HepG2 (cell line): ENCODE data around the gene PDZD2. TPM values are rescaled to one million over a fixed set of nuclear protein-coding genes. Genes with fewer than 3 reads are reported as not detected.

Experiments used
- ATAC-seq: fragments of 200-7000 bp; cut with Tn5 transposase; 3 replicates; pipeline ENCODE4 v1.9.1; 2020; ENCODE audit warnings: mild to moderate bottlenecking, moderate library complexity
- BruUV-seq: library from RNA; stranded (reverse); fragments of 400-500 nt; replicated peaks from 2 replicates; lab custom pipeline; 2021; lab: Mats Ljungman, UMichigan
- CTCF ChIA-PET: fragments of 300-600 bp; formaldehyde crosslinking; extraction: SDS; loops from one replicate; lab custom pipeline; 2021; ENCODE audit warnings: low total read pairs, inconsistent platforms, low intra/inter-chr PET ratio; lab: Yijun Ruan, JAX
- POLR2A ChIA-PET: fragments of 350-600 bp; sonication (Branson Sonifier 250); formaldehyde crosslinking; loops from one replicate; lab custom pipeline; 2020; ENCODE audit warnings: antibody characterized with exemption, inconsistent platforms; lab: Yijun Ruan, JAX
- DNase-seq: peaks from one replicate; pipeline ENCODE4 v3.0.0-alpha.2; 2015; ENCODE audit warnings: low spot score
- FAIRE-seq: peaks from 3 replicates; lab custom pipeline; 2011; peaks lifted over from hg19 to GRCh38; lab: Jason Lieb, UNC
- H2AFZ ChIP-seq: one replicate; pipeline ENCODE4 v1.6.1; 2011; ENCODE audit warnings: low read length, inconsistent platforms
- H3K27ac ChIP-seq: fragments of 300-600 bp; 3 replicates; pipeline ENCODE4 v1.8.0; 2011; ENCODE audit warnings: mixed run types, mild to moderate bottlenecking, mixed read lengths, low read length, inconsistent platforms; ENCODE audit not compliant: insufficient read depth; ENCODE audit errors: extremely low read length
- H3K27me3 ChIP-seq, 2 experiments: fragments of 200-600 bp in 1 of 2; 2 replicates in 1 of 2; 3 replicates in 1 of 2; pipeline versions ENCODE4 v1.6.0 to v1.8.0; 2011; ENCODE audit warnings: low read length in 2 of 2, mild to moderate bottlenecking in 2 of 2, moderate library complexity in 2 of 2, inconsistent platforms in 1 of 2; ENCODE audit not compliant: insufficient read depth in 2 of 2, control insufficient read depth in 1 of 2
- H3K36me3 ChIP-seq, 2 experiments: fragments of 200-600 bp in 1 of 2; replicated peaks in 1 of 2; 2 replicates in 1 of 2; 3 replicates in 1 of 2; pipeline versions ENCODE4 v1.5.1 to v1.8.0; 2011; ENCODE audit warnings: low read length in 2 of 2, inconsistent platforms in 1 of 2; ENCODE audit not compliant: insufficient read depth in 2 of 2, control insufficient read depth in 1 of 2
- H3K4me1 ChIP-seq: 2 replicates; pipeline ENCODE4 v1.5.1; 2012; ENCODE audit warnings: low read length, inconsistent platforms; ENCODE audit not compliant: insufficient read depth
- H3K4me2 ChIP-seq: 2 replicates; pipeline ENCODE4 v1.6.0; 2011; ENCODE audit warnings: low read depth, low read length, inconsistent platforms
- H3K4me3 ChIP-seq, 3 experiments: fragments of 200-600 bp in 1 of 3; sonication (generic), shearing (Covaris generic) in 1 of 3; replicated peaks in 1 of 3; 2 replicates each; pipeline ENCODE4 v1.5.1; 2011 to 2016; ENCODE audit warnings: low read length in 3 of 3, inconsistent platforms in 2 of 3, low read depth in 2 of 3, mild to moderate bottlenecking in 2 of 3, control low read depth in 1 of 3, mixed read lengths in 1 of 3; ENCODE audit not compliant: insufficient read depth in 1 of 3
- H3K79me2 ChIP-seq: one replicate; pipeline ENCODE4 v1.6.1; 2011; ENCODE audit warnings: low read length, inconsistent platforms; ENCODE audit not compliant: insufficient read depth
- H3K9ac ChIP-seq: 2 replicates; pipeline ENCODE4 v1.6.0; 2011; ENCODE audit warnings: mild to moderate bottlenecking, low read depth, low read length, inconsistent platforms; ENCODE audit not compliant: insufficient read depth
- H3K9me3 ChIP-seq: 2 replicates; pipeline ENCODE4 v1.5.1; 2012; ENCODE audit warnings: mild to moderate bottlenecking, low read length
- H4K20me1 ChIP-seq: 2 replicates; pipeline ENCODE4 v1.6.0; 2011; ENCODE audit warnings: inconsistent platforms, mild to moderate bottlenecking, low read length, moderate library complexity; ENCODE audit not compliant: insufficient read depth
- CEBPB ChIP-seq: IDR thresholded peaks from 2 replicates; pipeline ENCODE4 v1.6.1; 2011; ENCODE audit warnings: low read depth, low read length, improper control_type of control experiment, borderline replicate concordance
- IKZF4 ChIP-seq: sonication (generic); formaldehyde crosslinking; IDR thresholded peaks from 2 replicates; pipeline ENCODE4 v1.5.1; 2020; ENCODE audit warnings: borderline replicate concordance, mild to moderate bottlenecking, low read depth, missing genetic modification reagents; ENCODE audit errors: not compliant biosample characterization
- RBM22 ChIP-seq: fragments of 200-400 bp; formaldehyde crosslinking; optimal IDR thresholded peaks from 2 replicates; pipeline ENCODE3; 2017; ENCODE audit warnings: mild to moderate bottlenecking, low read length, moderate library complexity
- SKI ChIP-seq: fragments of 450-650 bp; IDR thresholded peaks from one replicate; pipeline ENCODE4 v1.6.1; 2018; ENCODE audit warnings: mild to moderate bottlenecking; ENCODE audit not compliant: partially characterized antibody
- ZKSCAN1 ChIP-seq: fragments of 150-350 bp; IDR thresholded peaks from 2 replicates; pipeline ENCODE4 v1.6.1; 2014; ENCODE audit warnings: low read length
- ZNF143 ChIP-seq: sonication (generic); formaldehyde crosslinking; IDR thresholded peaks from 2 replicates; pipeline ENCODE4 v1.4.0; 2020; ENCODE audit warnings: missing genetic modification reagents
- ZNF335 ChIP-seq: sonication (generic); formaldehyde crosslinking; IDR thresholded peaks from 2 replicates; pipeline ENCODE4 v1.4.0; 2020; ENCODE audit warnings: missing genetic modification reagents
- ZNF501 ChIP-seq: sonication (generic); formaldehyde crosslinking; IDR thresholded peaks from 2 replicates; pipeline ENCODE4 v1.5.1; 2020; ENCODE audit warnings: mild to moderate bottlenecking, moderate library complexity, missing genetic modification reagents
- ZNF577 ChIP-seq: sonication (generic); formaldehyde crosslinking; IDR thresholded peaks from 2 replicates; pipeline ENCODE4 v1.4.0; 2020; ENCODE audit warnings: mild to moderate bottlenecking, low read depth, missing genetic modification reagents, borderline replicate concordance
- WGBS: methylation state at CpG from one replicate; pipeline ENCODE4 v1.1.6; 2017; ENCODE audit warnings: low lambda C conversion rate; 5-methylcytosine and 5-hydroxymethylcytosine counted together
- in situ Hi-C: cut with HindIII; loops from 2 replicates; pipeline ENCODE4 v1.10.0; 2017; ENCODE audit warnings: low pct_unique_long_range_greater_than_20kb; ENCODE audit not compliant: extremely low pct_ligation_motif_present
- intact Hi-C: fragments of 100-400 bp; cut with micrococcal nuclease; formaldehyde crosslinking; loops from one replicate; pipeline ENCODE4 v1.10.0; 2022; ENCODE audit not compliant: unreplicated experiment
- polyA plus RNA-seq, 8 experiments: library from polyadenylated mRNA; depleted of rRNA in 3 of 8; stranded (reverse) in 7 of 8; unstranded in 1 of 8; fragments of >200 nt; fragmentation: Illumina TruSeq in 4 of 8; extraction: Trizol in 4 of 8; gene quantifications; 2 replicates each; pipeline versions ENCODE4 v1.2.1 to v1.2.3, GENCODE V29; 2011 to 2016; ENCODE audit warnings: low read depth in 4 of 8, missing spikeins in 1 of 8, mixed read lengths in 1 of 8; ENCODE audit not compliant: insufficient read depth in 1 of 8
- total RNA-seq, 5 experiments: library from RNA; depleted of rRNA; stranded (reverse); fragments of >200 nt; fragmentation: Illumina TruSeq; extraction: Trizol; gene quantifications; 2 replicates each; pipeline ENCODE4 v1.2.3, GENCODE V29; 2016; ENCODE audit warnings: low read depth in 1 of 5
- TF ChIP-seq, protein P1 (sequence below): sonication (generic); formaldehyde crosslinking; IDR thresholded peaks from 2 replicates; pipeline ENCODE4 v1.5.0; 2020; ENCODE audit warnings: mild to moderate bottlenecking, missing genetic modification reagents, borderline replicate concordance
- TF ChIP-seq, protein P2 (sequence below): IDR thresholded peaks from 2 replicates; pipeline ENCODE4 v1.6.1; 2012; ENCODE audit warnings: inconsistent platforms
- TF ChIP-seq, protein P3 (sequence below): sonication (generic); formaldehyde crosslinking; IDR thresholded peaks from 2 replicates; pipeline ENCODE4 v1.4.0; 2020; ENCODE audit warnings: missing genetic modification reagents, borderline replicate concordance
- TF ChIP-seq, protein P4 (sequence below): sonication (generic); formaldehyde crosslinking; IDR thresholded peaks from 2 replicates; pipeline ENCODE4 v1.5.0; 2020; ENCODE audit warnings: mild to moderate bottlenecking, missing genetic modification reagents

The PDZD2 gene
- total and polyA plus RNA-seq, 2 of the 13 experiments (the other 11 are each of a cell fraction or from before 2014, with no cell fraction given), result 0.04 TPM; not detected in 1

DNA sequence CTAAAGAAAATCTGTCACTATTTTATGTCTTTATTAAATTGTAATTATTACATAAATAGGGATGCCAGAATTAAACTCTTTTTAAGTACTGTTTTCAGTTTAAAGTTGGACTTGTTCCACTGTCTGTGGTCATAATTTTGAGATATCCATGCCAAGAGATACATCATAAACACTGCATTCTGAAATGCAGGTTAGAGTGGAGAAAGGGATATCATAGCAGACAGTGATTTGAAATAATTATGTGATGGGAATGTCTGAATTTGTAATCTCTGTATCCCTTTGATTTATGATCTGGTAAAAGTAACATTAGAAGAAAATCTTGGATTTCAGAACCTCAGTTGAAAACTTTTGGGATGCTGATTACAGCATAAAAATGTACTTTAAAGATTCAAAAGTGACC lies 313.1 kb downstream of the PDZD2 start (continued):
- TF ChIP-seq ZNF577 (CRISPR knock-in tag), result no peak
- TF ChIP-seq ZKSCAN1, result no peak

DNA sequence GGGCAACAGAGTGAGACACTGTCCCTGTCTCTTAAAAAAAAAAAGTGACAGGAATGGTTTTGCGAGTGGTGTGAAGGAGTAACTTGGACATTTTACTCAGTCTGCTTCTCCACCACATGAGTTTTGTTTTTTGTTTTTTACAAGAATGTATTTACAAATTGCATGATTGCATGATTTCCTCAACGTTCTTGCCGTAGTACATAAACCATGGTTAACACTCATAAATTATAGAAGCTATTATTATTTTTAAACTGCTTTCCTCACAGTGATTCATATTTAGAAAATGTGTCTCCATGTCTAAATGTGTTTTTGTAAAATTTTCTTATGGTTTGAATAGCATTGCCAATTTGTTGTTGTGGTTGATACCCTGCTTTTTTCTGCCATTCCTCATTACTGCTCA lies 315.2 kb downstream of the PDZD2 start:
- Histone ChIP-seq H3K9ac (no peak overlapping the region), H3K79me2 (no peaks in the 10 kb centered on the region), H3K36me3 (no peaks in the 10 kb centered on the region), H4K20me1 (no peaks in the 10 kb centered on the region), H3K27ac (no peak overlapping the region), H3K27me3 (no peaks in the 10 kb centered on the region), H2AFZ (no peak overlapping the region), H3K4me2 (no peak overlapping the region), H3K9me3 (no peaks in the 10 kb centered on the region), H3K4me3 (no peak overlapping the region), H3K4me1 (no peaks in the 10 kb centered on the region)
- intact Hi-C loops (no loop called here), in situ Hi-C loops (no loop called here)
- WGBS, result under 1% methylated on average over 3 of the region's 3 CpGs
- ATAC-seq (no peak), DNase-seq (no peak), FAIRE-seq (no peak)
- BruUV-seq, result no TSS peak
- ChIA-PET CTCF (no interaction called here), POLR2A (no interaction called here)
- TF ChIP-seq, protein P1, sequence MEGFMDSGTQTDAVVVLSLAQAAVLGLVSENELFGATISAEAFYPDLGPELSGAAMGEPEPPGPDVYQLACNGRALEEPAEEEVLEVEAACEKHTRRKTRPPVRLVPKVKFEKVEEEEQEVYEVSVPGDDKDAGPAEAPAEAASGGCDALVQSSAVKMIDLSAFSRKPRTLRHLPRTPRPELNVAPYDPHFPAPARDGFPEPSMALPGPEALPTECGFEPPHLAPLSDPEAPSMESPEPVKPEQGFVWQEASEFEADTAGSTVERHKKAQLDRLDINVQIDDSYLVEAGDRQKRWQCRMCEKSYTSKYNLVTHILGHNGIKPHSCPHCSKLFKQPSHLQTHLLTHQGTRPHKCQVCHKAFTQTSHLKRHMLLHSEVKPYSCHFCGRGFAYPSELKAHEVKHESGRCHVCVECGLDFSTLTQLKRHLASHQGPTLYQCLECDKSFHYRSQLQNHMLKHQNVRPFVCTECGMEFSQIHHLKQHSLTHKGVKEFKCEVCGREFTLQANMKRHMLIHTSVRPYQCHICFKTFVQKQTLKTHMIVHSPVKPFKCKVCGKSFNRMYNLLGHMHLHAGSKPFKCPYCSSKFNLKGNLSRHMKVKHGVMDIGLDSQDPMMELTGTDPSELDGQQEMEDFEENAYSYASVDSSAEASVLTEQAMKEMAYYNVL, result no peak
- TF ChIP-seq, protein P2, sequence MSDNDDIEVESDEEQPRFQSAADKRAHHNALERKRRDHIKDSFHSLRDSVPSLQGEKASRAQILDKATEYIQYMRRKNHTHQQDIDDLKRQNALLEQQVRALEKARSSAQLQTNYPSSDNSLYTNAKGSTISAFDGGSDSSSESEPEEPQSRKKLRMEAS, result no peak
- TF ChIP-seq RBM22 (no peak), ZNF335 (CRISPR knock-in tag) (no peak), ZNF143 (CRISPR knock-in tag) (no peak), ZNF501 (CRISPR knock-in tag) (no peak), IKZF4 (CRISPR knock-in tag) (no peak), SKI (no peak), CEBPB (no peak)
- TF ChIP-seq, protein P3, sequence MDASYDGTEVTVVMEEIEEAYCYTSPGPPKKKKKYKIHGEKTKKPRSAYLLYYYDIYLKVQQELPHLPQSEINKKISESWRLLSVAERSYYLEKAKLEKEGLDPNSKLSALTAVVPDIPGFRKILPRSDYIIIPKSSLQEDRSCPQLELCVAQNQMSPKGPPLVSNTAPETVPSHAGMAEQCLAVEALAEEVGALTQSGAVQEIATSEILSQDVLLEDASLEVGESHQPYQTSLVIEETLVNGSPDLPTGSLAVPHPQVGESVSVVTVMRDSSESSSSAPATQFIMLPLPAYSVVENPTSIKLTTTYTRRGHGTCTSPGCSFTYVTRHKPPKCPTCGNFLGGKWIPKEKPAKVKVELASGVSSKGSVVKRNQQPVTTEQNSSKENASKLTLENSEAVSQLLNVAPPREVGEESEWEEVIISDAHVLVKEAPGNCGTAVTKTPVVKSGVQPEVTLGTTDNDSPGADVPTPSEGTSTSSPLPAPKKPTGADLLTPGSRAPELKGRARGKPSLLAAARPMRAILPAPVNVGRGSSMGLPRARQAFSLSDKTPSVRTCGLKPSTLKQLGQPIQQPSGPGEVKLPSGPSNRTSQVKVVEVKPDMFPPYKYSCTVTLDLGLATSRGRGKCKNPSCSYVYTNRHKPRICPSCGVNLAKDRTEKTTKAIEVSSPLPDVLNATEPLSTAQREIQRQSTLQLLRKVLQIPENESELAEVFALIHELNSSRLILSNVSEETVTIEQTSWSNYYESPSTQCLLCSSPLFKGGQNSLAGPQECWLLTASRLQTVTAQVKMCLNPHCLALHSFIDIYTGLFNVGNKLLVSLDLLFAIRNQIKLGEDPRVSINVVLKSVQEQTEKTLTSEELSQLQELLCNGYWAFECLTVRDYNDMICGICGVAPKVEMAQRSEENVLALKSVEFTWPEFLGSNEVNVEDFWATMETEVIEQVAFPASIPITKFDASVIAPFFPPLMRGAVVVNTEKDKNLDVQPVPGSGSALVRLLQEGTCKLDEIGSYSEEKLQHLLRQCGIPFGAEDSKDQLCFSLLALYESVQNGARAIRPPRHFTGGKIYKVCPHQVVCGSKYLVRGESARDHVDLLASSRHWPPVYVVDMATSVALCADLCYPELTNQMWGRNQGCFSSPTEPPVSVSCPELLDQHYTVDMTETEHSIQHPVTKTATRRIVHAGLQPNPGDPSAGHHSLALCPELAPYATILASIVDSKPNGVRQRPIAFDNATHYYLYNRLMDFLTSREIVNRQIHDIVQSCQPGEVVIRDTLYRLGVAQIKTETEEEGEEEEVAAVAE (CRISPR knock-in tag), result no peak
- TF ChIP-seq, protein P4, sequence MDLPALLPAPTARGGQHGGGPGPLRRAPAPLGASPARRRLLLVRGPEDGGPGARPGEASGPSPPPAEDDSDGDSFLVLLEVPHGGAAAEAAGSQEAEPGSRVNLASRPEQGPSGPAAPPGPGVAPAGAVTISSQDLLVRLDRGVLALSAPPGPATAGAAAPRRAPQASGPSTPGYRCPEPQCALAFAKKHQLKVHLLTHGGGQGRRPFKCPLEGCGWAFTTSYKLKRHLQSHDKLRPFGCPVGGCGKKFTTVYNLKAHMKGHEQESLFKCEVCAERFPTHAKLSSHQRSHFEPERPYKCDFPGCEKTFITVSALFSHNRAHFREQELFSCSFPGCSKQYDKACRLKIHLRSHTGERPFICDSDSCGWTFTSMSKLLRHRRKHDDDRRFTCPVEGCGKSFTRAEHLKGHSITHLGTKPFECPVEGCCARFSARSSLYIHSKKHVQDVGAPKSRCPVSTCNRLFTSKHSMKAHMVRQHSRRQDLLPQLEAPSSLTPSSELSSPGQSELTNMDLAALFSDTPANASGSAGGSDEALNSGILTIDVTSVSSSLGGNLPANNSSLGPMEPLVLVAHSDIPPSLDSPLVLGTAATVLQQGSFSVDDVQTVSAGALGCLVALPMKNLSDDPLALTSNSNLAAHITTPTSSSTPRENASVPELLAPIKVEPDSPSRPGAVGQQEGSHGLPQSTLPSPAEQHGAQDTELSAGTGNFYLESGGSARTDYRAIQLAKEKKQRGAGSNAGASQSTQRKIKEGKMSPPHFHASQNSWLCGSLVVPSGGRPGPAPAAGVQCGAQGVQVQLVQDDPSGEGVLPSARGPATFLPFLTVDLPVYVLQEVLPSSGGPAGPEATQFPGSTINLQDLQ, result no peak
